GM20000 (cell line): ENCODE measurements around the gene PTPN18.
A peak's percentile ranks its signal among the peaks of the same experiment; 100 is the strongest.

ENCODE experiments used
- DNase-seq: peaks from one replicate; pipeline ENCODE4 v3.0.0; 2012; ENCODE audit warnings: low spot score
- TF ChIP-seq, protein P1 (sequence below): IDR thresholded peaks from 2 replicates; pipeline ENCODE4 v1.5.1; 2012; ENCODE audit warnings: mild to moderate bottlenecking, control low read depth; ENCODE audit errors: extremely low read depth, missing control alignments

PTPN18 gene

DNA sequence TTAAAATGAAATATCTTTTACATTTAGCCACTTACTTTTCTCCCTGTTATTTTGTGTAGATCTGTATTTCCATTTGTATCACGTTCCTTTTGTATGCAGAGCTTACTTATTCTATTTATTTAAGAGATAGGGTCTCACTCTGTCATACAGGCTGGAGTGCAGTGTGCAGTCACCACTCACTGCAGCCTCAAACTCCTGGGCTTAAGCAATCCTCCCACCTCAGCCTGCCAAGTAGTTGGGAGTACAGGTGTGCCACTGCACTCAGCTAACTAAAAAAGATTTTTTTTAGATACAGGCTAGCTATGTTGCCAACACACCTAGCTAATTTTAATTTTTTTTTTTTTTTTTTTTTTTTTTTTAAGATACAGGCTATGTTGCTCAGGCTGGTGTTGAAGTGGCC lies 10.9 kb downstream of the PTPN18 start:
- no peak for DNase-seq
- TF ChIP-seq, protein P1, sequence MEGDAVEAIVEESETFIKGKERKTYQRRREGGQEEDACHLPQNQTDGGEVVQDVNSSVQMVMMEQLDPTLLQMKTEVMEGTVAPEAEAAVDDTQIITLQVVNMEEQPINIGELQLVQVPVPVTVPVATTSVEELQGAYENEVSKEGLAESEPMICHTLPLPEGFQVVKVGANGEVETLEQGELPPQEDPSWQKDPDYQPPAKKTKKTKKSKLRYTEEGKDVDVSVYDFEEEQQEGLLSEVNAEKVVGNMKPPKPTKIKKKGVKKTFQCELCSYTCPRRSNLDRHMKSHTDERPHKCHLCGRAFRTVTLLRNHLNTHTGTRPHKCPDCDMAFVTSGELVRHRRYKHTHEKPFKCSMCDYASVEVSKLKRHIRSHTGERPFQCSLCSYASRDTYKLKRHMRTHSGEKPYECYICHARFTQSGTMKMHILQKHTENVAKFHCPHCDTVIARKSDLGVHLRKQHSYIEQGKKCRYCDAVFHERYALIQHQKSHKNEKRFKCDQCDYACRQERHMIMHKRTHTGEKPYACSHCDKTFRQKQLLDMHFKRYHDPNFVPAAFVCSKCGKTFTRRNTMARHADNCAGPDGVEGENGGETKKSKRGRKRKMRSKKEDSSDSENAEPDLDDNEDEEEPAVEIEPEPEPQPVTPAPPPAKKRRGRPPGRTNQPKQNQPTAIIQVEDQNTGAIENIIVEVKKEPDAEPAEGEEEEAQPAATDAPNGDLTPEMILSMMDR, result no peak

GRCh38 chr2:130368786-130369185 lies 12.9 kb downstream of the PTPN18 start:
- TF ChIP-seq, protein P1, result no peak
- DNase-seq, result no peak

DNA sequence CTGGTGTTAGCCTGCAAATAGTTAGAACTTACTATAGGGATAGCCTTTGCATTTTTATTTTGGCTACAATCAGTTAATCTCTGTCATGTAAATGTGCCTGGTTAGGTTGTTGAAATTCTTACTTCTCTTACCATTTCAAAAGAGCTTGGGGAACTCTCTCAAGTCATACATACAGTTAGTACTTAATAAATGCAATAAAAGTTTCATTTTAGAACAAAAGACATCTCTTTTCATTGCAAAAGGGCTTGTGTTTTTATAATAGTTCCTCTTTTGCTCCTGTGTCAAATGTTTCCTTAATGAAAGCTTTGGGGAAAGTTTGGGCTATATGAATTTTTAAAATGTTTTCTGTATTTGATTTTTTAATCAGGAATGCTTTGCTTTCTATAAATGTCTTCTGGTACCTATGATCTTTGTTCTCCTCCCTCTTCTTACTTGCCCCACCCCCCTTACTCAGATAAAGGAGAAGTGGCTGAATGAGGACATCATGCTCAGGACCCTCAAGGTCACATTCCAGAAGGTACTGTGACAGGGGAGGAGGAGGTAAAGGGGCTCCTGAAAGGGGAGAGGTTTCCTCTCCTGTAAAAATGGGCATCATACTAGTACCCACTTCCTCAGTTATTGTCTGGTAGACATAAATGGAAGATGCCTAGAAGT lies 13.6 kb downstream of the PTPN18 start:
- TF ChIP-seq, protein P1, result no peak
- DNase-seq, result no peak

DNA sequence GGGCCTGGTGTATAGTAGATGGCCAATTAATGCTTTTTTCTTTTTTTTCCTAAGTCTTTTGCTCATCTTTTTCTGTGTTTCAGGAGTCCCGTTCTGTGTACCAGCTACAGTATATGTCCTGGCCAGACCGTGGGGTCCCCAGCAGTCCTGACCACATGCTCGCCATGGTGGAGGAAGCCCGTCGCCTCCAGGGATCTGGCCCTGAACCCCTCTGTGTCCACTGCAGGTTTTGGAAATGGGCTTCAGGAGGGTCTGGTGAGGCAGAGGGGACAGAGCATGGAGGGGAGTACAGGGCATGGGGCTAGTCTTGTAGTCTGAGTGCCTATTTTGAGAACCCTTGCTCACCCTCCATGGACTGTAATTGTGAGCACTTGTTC lies 14.1 kb downstream of the PTPN18 start:
- TF ChIP-seq, protein P1, result no peak

DNA sequence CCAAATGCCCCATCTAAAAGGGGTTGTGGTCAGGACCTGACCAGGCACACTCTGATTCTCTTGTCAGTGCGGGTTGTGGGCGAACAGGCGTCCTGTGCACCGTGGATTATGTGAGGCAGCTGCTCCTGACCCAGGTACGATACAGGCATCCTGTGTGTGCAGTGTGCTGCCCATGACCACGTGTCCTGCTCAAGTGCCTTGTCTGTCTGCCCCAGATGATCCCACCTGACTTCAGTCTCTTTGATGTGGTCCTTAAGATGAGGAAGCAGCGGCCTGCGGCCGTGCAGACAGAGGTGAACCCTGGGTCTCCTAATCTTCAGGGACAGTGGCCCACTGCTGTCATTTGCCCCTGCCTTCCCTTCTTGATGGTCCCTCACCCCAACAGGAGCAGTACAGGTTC lies 14.6 kb downstream of the PTPN18 start:
- TF ChIP-seq, protein P1, result no peak
- DNase-seq, result peak; percentile 62

More for the DNA sequence above, 14.1 kb downstream of the PTPN18 start:
- DNase-seq, result no peak

GRCh38 chr2:130371723-130372054 lies 15.8 kb downstream of the PTPN18 start:
- no peak for DNase-seq
- TF ChIP-seq, protein P1, result no peak

DNA sequence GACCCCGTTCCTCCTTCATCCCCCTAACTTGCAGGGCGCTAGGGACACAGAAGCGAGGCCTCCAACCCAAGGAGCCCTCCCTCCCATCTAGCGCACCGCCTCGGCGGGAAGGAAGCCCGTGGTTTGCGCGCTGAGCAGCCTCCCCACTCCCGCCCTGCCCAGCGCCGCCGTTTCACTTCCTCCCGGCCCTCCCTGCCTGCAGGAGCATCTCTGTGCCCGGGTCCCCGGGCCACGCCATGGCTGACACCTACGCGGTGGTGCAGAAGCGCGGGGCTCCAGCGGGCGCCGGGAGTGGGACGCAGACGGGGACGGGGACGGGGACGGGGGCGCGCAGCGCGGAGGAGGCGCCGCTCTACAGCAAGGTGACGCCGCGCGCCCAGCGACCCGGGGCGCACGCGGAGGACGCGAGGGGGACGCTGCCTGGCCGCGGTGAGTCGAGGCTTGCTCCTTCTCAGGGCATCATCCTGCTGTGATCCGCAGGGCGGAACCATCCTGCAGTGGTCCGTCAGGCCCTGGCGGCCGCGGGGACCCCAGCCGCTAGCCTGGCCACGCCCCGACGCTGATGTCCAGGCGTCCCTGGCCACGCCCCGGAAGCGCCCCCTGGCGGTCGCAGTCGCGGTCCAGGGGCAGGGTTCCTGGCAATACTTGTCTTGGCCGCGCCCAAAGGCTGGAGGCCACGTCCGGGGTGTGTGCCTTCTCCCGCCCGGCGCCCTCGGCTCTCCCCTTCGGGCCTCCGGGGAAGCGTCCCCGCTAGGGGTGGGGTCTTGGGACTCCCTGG lies 16.4 kb downstream of the PTPN18 start:
- peak; percentile 91 for DNase-seq
- TF ChIP-seq, protein P1, result peak; percentile 76
